Nephron (organoid): ENCODE results near the gene PP2D1.

Experiments
- H3K27ac Mint-ChIP-seq, 3 experiments: 2 replicates each; pipeline ENCODE4 v1.8.0; 2020; ENCODE audit warnings: mixed read lengths in 3 of 3, mild to moderate bottlenecking in 2 of 3, moderate library complexity in 1 of 3
- H3K27me3 Mint-ChIP-seq: 2 replicates; pipeline ENCODE4 v1.8.0; 2021; ENCODE audit warnings: low read depth, mild to moderate bottlenecking, moderate library complexity, mixed read lengths
- H3K36me3 Mint-ChIP-seq: 2 replicates; pipeline ENCODE4 v1.8.0; 2020; ENCODE audit warnings: low read depth, mixed read lengths
- H3K4me1 Mint-ChIP-seq: 2 replicates; pipeline ENCODE4 v1.8.0; 2020; ENCODE audit warnings: mixed read lengths
- H3K4me3 Mint-ChIP-seq, 3 experiments: 2 replicates each; pipeline ENCODE4 v1.8.0; 2020; ENCODE audit warnings: mild to moderate bottlenecking in 3 of 3, mixed read lengths in 3 of 3, moderate library complexity in 2 of 3
- H3K9me3 Mint-ChIP-seq: 2 replicates; pipeline ENCODE4 v1.8.0; 2020; ENCODE audit warnings: mixed read lengths
- TF ChIP-seq, protein P1 (sequence below), 3 experiments: fragments of 200-600 bp; sonication (generic); IDR thresholded peaks; one replicate each; pipeline ENCODE4 v1.5.0; 2021; ENCODE audit warnings: antibody characterized with exemption in 3 of 3; ENCODE audit not compliant: unreplicated experiment in 3 of 3

The PP2D1 gene

DNA sequence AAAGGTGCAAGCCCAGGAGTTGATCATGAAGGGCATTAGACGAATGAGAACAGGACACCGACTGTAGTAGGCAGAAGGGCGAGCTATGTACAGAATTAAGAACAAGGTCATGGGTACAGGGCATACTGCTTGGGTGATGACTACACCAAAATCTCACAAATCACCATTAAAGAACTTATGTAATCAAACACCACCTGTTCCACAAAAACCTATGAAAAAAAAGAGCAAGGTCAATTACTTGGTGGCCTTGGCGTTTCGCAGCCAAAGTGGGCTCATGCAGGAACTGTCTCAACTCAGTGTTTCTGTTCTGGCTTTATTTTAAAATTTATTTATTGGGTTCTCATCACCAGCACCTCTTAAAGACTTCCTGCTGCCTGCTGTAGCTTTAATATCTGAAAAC is 30.3 kb upstream of the PP2D1 start:
- TF ChIP-seq, protein P1, sequence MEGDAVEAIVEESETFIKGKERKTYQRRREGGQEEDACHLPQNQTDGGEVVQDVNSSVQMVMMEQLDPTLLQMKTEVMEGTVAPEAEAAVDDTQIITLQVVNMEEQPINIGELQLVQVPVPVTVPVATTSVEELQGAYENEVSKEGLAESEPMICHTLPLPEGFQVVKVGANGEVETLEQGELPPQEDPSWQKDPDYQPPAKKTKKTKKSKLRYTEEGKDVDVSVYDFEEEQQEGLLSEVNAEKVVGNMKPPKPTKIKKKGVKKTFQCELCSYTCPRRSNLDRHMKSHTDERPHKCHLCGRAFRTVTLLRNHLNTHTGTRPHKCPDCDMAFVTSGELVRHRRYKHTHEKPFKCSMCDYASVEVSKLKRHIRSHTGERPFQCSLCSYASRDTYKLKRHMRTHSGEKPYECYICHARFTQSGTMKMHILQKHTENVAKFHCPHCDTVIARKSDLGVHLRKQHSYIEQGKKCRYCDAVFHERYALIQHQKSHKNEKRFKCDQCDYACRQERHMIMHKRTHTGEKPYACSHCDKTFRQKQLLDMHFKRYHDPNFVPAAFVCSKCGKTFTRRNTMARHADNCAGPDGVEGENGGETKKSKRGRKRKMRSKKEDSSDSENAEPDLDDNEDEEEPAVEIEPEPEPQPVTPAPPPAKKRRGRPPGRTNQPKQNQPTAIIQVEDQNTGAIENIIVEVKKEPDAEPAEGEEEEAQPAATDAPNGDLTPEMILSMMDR (IDR thresholded peaks at IDR 0.05; ENCODE audit: unreplicated experiment in 3 of 3), result no peak
- Mint-ChIP-seq H3K4me1 (peaks cover 22% of the 10 kb centered on the region), H3K36me3 (no peaks in the 10 kb centered on the region)

DNA sequence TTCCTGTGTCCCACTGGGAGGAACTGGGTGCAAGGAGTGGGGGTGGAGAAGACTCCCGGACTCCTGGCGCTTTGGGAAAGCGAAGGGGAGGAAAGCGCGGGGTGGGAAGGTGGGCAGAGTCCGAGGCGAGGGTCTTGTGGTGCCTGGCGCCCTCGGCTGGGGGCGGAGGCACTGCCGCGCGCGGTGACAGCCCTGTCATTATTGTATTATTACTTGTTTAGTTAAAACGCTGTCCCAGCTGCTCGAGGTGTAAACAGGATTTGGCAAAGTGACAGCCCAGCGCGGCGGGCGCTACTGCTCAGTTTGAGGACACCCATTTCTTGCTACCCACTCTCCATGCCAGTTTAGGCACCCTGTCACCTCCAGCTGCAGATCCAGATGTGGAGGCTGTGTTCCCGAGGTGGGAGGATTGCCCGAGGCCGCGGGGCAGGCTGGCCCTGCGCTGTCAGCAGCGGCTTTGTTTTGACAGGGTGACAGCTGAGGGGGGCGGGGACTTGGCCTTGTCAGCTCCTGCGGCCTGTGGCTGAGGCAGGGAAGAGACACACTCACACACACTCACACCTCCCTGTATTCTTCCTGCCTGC is 29.2 kb upstream of the PP2D1 start:
- Mint-ChIP-seq H3K36me3 (no peaks in the 10 kb centered on the region), H3K4me1 (peaks cover 22% of the 10 kb centered on the region), H3K27ac (peak overlapping the region; percentile 82 to 97 (median 92)), H3K27me3 (no peaks in the 10 kb centered on the region), H3K4me3 (peak overlapping the region; percentile 95 to 97 (median 96)), H3K9me3 (no peaks in the 10 kb centered on the region)
- TF ChIP-seq, protein P1 (IDR thresholded peaks at IDR 0.05; ENCODE audit: unreplicated experiment in 3 of 3), result no peak

More for the DNA sequence above, 30.3 kb upstream of the PP2D1 start:
- Mint-ChIP-seq H3K9me3 (no peaks in the 10 kb centered on the region), H3K27ac (peak overlapping the region in 2 of 3 experiments; percentile 92 to 97), H3K27me3 (no peaks in the 10 kb centered on the region), H3K4me3 (peak overlapping the region; percentile 95 to 97 (median 96))

DNA sequence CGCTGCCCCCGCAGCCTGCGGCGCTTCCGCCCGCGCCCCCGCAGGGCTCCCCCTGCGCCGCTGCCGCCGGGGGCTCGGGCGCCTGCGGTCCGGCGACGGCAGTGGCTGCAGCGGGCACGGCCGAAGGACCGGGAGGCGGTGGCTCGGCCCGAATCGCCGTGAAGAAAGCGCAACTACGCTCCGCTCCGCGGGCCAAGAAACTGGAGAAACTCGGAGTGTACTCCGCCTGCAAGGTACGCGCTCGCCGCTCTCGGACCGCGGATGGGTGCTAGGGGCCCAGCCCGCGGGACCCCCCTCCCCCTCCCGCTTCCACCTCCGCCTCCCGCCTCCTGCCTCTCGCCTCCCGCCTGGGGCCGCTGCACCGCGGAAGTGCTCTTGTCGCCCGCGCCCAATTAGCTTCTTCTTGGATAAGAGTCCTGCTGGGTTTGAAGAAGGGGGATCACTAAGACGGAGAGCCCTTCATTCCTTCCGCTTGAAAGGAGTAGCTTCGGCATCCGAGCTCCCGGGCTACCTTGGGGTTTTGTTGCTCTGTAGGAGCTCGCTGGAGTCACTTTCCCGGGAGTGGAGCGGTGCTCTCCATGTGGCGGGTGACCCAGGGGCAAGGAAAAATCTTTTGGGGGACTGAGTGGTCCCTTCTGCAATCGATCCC is 28.6 kb upstream of the PP2D1 start:
- H3K9me3 Mint-ChIP-seq, result no peaks in the 10 kb centered on the region
- H3K27ac Mint-ChIP-seq, result peak overlapping the region; percentile 82 to 97 (median 92)
- no peaks in the 10 kb centered on the region for H3K27me3 Mint-ChIP-seq
- H3K36me3 Mint-ChIP-seq, result no peaks in the 10 kb centered on the region
- H3K4me1 Mint-ChIP-seq, result peaks cover 22% of the 10 kb centered on the region
- TF ChIP-seq, protein P1 (IDR thresholded peaks at IDR 0.05; ENCODE audit: unreplicated experiment in 3 of 3), result no peak
- H3K4me3 Mint-ChIP-seq, result peak overlapping the region; percentile 95 to 97 (median 96)

DNA sequence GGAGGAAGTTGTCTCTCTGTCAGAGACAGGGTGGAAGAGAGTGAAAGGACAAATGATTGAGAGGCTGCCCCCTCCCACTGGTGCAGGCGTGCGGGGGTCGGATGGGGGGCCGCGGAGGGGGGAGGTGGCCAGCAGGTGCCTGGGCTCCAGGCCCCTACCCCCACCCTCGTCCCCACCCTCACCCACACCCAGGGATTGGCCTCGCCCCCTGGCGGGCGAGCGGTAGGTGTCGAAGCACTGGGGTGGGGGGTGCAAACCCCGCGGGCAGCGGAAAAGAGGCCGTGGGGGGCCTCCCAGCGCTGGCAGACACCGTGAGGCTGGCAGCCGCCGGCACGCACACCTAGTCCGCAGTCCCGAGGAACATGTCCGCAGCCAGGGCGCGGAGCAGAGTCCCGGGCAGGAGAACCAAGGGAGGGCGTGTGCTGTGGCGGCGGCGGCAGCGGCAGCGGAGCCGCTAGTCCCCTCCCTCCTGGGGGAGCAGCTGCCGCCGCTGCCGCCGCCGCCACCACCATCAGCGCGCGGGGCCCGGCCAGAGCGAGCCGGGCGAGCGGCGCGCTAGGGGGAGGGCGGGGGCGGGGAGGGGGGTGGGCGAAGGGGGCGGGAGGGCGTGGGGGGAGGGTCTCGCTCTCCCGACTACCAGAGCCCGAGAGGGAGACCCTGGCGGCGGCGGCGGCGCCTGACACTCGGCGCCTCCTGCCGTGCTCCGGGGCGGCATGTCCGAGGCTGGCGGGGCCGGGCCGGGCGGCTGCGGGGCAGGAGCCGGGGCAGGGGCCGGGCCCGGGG is 27.9 kb upstream of the PP2D1 start, which contains the start of gene KAT2B:
Gene KAT2B, plus strand, starts transcription at position 682 of the 783 bp plus-strand sequence. Its CDS starts 32 bp downstream, at position 714.
- H3K4me3 Mint-ChIP-seq, result peak within 1 kb of the TSS; percentile 95 to 97 (median 96)
- H3K27me3 Mint-ChIP-seq, result no peaks in the 10 kb centered on the region
- peaks cover 22% of the 10 kb centered on the region for H3K4me1 Mint-ChIP-seq
- no peaks in the 10 kb centered on the region for H3K36me3 Mint-ChIP-seq
- no peaks in the 10 kb centered on the region for H3K9me3 Mint-ChIP-seq
- peak within 1 kb of the TSS; percentile 82 to 97 (median 92) for H3K27ac Mint-ChIP-seq
- TF ChIP-seq, protein P1 (IDR thresholded peaks at IDR 0.05; ENCODE audit: unreplicated experiment in 3 of 3), result peak; percentile 51 to 81 (median 62)

DNA sequence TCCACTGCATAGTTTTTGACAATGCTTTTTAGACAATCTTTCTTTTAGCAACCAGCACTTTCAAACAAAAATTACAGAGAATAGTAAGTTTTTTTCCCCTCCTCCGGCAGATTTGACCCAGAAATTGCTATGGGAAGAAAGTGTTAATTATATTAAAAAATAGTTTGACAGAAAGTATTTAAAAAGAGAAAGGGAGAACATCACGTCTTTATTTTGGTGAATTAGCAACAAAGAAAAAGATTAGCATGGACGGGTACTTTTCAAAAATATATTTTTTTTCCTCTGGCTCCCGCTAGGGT is 27.4 kb upstream of the PP2D1 start:
- H3K27me3 Mint-ChIP-seq, result no peaks in the 10 kb centered on the region
- no peaks in the 10 kb centered on the region for H3K36me3 Mint-ChIP-seq
- peaks cover 22% of the 10 kb centered on the region for H3K4me1 Mint-ChIP-seq
- peak overlapping the region; percentile 77 to 93 (median 92) for H3K4me3 Mint-ChIP-seq
- peak overlapping the region; percentile 51 to 88 (median 69) for H3K27ac Mint-ChIP-seq
- TF ChIP-seq, protein P1 (IDR thresholded peaks at IDR 0.05; ENCODE audit: unreplicated experiment in 3 of 3), result no peak
- no peaks in the 10 kb centered on the region for H3K9me3 Mint-ChIP-seq
